HT-29 (cell line): ENCODE results near the gene TEX53. TPM values are rescaled to one million over a fixed set of nuclear protein-coding genes. Genes with fewer than 3 reads are reported as not detected.

Experiments
- DNase-seq: peaks from one replicate; pipeline ENCODE4 v3.0.0-alpha.2; 2015; ENCODE audit warnings: low spot score
- total RNA-seq: library from RNA; depleted of rRNA; stranded (reverse); fragments of >200 nt; shearing (Covaris generic); gene quantifications from 2 replicates; pipeline ENCODE4 v1.2.3, GENCODE V29; 2014; rRNA removed

The TEX53 gene
- not detected in 2 replicates for total RNA-seq

DNA sequence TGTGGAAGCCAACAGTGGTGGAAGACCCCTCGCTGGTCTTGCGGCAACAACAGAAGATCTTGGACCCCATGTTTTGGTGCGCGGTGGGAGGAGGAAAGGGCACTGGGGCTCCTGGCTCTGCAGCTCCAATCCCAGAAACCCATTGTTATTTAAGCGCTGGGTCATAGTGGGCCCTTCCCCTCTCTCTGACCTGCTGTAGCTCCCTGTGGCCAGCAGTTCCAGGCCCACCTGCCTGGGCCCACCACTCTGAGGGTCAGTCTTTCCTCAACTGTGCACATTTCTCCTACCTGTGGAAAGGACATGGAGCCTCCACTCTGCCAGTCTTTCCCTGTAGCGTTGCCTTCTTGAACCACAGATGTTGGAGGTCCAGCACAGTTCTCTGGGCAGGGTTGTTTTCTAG, at the start of gene TEX53:
Gene TEX53 (minus strand): TSS at position 101 of the 400 bp plus-strand sequence. CDS start 31 bp downstream, at position 70.
- no peak for DNase-seq

DNA sequence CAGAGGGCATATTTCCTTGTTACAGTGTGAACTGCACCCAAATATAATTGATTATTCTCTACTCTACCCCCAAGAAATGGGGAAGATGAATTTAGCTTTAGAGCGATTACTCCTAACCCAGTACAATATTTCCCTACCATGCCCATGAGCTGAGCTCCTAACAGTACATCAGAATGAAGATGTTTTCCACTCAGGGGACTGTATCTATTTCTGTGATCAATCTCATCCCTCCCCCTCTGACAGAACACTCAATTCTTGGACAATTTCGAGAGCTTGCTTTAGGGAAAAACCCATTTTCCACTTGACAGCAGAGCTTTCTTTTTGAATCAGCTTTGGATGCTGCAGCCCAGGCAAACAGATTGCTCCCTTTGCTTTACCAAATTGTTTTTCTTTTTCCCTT, 49.1 kb upstream of the TEX53 start:
- DNase-seq: no peak

DNA sequence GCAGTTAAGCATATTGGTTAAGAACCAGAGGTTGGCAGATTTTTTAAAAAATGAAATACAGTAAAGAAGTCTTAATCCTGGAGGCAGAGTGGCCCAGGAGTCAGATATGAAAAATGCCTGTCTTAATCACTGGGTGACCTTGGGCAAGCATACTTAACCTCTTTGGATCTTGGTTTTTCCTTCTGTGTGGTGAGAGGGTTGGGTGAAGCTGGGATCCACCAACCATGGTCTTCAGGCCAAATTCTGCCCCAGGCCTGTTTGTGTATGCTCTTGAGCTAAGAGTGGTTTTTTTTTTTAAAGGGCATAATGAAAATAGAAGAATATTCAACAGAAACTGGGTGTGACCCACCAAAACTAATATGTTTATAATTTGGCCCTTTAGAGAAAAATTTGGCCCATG, 44.4 kb upstream of the TEX53 start:
- no peak for DNase-seq

DNA sequence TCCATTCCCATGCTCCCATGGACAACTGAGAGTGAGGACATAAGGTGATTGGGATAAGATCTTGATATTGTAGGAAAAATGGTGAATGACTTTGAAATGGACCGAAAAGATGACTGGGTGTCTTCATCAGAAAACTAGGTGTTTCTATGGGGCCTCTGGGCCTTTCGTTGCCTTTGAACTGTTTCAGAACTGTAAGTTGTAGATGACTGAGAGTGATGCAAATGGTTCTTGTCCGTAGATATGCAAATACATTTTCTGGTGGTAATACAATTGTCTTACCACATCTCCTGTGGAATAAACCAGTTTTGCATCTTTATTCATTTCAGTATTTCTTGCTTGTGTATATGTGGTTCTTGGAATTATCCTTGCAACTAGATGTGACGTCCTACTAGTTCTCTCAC, 40.3 kb upstream of the TEX53 start:
- DNase-seq: no peak

DNA sequence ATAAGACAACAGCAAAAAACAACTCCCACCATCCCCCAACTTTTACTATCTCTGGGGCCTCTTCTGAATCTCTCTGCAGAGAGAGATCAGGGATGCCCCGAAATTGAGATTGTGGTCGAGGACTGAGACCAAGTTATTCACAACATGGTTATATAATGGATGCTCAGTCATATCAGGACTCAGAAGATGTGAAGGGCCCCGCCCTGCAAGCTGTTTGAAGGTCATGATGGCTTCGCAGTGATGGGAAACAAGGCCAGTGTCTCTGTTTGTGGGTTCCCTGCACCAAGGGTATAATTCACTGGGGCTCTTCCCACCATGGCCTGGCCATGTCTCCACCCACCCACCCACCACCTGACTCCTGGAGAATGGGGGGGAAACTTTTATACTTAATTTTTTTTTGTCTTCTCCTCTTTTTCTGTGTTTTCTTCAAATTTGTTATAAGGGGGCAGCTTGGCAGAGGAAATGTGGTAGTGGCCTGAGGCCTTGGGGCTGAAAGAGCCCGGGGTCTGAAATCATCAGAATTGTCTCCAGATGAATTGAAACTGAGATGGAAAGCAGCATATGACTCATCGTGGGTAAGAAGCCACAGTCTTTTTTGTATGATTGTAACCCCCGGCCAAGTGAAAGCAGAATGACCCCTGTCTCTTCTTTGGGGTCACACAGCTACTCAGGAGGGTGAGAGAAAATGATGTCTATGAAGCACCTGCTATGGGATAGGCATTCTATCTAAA, 39.4 kb upstream of the TEX53 start:
- DNase-seq: no peak

DNA sequence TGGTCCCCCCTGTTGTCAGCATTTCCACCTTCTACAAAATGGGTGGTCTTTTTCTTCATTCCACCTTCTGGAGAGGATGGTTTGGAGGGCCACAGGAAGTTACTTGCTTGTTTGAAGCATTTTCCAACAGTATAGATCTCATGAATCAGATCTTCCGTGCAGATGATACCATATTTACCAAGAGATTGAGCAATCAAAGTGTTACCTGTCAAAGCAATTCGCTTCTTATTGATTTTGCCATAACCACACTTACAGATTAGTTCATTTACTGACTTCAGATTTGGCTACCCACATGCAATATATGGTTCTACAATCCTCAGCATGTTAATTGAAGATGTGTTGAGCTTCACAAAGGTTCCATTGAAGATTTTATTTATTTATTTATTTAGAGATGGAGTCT, 38.3 kb upstream of the TEX53 start:
- DNase-seq: no peak

DNA sequence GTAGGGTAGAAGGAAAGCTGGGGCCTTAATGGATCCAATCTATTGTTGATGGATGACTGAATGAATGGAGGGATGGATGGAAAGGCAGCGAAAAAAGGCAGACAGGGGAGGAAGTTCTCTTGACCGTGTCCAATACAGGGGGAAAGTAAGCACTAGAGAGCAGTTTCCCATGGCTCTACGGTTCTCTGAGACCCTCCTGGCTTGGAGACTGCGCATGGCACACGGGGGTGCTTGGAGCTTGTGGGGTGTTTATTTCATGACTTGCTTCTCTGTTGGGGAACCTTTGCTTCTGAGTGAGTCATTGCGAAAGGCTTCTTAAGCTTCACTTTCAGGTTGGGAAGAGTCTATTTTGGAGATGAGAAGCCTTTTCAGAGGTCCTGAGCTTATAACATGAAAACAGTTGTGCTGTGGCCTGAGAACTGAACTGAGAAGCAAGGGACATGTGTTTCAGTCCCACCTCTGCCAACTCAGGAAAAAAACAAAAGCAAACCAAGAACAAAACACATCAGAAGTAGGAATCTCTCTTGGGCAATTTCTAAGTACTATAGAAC, 37.2 kb upstream of the TEX53 start:
- DNase-seq: no peak

DNA sequence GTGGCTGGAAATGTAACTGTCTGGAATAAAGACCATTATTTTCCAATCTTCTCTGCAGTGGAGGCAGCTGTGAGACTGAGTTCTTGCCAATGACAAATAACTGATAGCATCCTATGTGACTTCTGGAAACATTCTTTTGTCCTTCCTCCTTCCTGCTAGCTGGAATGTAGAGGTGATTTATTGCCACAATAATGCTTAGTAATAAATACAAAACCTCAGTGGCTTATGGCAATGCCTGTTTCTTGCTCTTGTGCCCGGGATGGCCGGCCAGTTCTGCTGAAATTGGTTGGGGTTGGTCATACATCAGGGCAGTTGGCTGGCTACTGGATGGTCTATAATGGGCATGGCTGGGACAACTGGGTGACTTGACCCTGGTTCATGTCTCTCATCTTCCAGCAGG, 36.5 kb upstream of the TEX53 start:
- DNase-seq: peak; percentile 22

DNA sequence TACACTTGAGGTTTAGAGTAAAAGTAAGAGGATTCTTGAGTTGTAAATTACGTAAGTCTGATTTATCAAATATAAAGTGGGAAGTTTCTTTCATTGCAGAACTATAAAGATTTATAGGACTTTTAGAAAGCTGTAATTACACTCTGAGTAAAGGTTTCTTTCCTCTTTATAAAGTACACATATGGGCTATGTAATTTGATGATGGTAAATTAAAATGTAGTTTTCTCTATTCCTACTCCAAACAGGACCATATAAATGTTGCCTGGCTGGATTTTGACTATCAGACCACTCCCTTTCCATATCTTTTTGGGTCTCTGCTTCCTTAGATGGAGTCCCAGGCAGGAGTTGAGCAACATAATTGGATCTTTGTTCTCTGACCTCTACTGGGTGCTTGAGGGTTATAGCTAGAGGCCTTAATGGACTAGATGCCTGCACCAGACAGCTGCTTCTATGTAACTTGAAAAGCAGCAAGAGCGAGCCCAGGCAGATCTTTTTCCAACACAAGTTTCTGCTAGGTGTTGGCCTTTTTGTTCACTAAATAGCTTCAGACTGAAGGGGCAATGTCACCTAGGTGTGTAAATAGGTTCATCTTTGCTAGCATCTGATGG, 35.7 kb upstream of the TEX53 start:
- DNase-seq: no peak

DNA sequence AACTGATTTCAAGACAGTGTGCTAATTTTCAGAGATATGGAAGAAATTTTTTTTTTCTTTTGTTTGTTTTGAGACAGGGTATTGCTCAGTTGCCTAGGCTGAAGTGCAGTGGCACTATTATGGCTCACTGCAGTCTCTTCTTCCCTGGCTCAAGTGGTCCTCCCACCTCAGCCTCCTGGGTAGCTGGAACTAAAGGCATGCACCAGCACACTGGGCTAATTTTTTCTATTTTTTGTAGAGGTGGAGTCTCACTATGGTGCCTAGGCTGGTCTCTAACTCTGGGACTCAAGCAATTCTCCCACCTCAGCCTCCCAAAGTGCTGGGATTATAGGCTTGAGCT, 34.3 kb upstream of the TEX53 start:
- no peak for DNase-seq

DNA sequence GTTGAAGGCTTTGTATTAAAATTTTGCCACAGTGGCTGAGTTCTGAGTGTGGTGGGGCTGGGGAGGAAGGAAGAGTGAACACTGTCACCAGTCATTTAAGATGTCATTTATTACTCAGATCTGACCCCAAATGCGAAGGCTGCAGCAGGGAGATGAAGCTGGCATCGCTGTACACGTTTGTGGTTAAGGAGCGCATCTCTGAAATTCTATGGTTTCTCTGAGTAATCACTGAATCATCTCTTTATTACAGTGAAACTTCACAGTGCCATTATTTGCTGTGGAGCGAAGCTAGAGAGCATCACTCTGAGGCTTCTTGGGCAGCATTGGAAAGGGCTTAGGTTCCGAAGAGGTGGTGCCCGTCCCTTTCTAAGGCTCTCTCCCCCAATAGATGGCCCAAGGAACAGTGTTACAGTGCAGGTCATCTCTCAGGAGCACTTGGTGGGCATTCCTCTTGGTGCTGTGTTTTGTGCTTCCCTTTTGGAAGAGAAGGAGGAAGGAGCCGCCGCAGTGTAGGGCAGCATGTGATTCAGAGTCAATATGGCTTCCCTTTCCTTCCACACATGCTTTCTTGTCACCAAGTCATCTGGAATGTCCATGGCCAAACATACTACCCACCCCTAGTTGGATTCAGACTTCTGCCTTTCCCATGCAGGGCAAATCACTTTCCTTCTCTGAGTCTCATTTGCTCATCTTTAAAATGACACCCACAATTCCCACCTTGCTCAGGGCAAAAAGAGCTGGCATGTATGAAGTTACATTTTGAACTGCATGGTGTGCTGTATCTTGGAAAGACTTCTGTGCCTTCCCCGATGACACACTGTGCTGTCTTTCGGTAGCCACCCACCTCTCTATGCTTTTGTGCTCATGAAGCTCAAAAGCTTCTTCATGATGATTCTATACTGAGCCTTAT, 33.7 kb upstream of the TEX53 start:
- DNase-seq: peak; percentile 41

DNA sequence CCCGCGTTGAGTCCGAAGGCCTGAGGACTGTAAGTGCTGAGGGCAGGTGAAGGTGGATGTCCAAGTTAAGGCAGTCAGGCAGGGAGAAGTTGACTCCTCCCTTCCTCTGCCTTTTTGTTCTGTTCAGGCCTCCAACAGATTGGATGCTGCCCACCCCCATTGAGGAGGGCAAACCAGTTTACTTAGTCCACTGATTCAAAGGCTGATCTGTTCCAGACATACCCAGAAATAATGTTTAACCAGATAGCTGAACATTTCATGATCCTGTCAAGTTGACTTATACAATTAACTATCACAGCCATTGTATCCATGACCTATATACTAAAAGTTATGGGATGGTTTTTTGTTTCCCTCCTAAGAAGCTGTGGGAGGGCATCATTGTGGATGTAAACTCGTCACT, 32.7 kb upstream of the TEX53 start:
- DNase-seq: peak; percentile 16

DNA sequence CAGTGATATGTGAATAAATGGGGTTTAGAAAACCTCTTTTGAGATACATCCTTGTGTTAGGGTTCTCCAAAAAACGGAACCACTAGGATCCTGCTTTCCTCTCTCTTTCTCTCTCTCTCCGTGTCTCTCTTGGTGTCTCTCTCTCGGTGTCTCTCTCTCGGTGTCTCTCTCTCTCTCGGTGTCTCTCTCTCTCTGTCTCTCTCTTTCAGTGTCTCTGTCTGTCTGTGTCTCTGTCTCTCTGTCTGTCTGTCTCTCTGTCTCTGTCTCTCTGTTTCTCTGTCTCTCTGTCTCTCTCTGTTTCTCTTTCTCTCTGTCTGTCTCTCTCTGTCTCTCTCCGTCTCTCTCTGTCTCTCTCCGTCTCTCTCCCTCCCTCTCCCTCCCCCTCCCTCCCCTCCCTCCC, 32.2 kb upstream of the TEX53 start:
- DNase-seq: no peak

DNA sequence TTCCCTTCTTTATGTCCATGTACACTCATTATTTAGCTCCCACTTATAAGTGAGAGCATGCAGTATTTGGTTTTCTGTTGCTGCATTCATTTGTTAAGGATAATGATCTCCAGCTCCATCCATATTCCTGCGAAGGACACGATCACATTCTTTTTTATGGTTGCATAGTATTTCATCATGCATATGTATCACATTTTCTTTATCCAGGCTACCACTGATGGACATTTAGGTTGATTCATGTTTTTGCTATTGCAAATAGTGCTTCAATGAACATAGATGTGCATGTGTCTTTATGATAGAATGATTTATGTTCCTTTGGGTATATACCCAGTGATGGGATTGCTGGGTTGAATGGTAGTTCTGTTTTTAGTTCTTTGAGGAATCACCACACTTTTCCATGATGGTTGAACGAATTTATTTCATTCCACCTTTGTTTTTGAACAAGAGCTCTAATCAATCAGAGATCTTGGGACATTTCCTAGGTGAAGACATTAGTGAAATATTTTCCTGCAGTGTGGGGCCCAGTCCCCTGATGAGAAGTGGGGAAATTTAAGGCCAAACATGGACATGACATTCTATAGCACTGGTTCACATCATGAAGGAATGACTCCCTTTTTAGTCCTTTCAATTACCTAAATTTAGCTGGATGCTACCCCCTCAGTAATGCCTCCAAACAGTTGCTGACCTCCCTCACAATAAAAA, 31.5 kb upstream of the TEX53 start:
- DNase-seq: no peak

DNA sequence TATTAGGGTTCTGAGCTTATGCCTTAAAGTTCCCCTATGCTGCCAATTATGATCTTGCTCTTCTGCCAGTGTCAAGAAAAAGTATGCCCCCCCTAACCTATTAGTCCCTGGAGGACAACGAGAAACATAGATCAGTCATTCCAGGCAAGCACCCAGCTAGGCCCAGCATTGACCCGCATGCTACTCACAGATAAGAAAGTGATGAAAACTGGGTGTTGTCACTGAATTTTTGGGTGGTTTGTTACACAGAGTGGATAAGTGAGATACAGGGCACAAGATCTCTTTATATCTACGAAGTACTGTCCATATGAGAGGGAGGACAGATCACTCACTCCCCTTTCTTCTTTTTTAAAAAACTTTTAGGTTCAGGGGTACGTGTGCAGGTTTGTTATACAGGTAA, 30.8 kb upstream of the TEX53 start:
- DNase-seq: no peak

DNA sequence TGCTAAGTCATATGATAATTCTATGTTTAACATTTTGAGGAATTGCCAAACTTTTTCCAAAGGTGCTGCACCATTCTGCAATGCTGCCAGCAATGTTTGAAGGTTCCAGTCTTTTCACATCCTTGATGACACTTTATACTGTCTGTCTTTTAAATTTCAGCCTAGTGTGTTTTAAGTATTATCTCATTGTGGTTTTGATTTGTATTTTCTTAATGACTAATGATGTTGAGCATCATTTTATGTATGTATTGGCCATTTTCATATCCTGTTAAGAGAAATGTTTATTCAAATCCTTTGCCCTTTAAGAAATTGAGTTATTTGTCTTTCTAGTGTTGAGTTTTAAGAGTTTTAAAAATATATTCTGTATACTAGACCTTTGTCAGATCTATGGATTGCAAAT, 29.4 kb upstream of the TEX53 start:
- no peak for DNase-seq

DNA sequence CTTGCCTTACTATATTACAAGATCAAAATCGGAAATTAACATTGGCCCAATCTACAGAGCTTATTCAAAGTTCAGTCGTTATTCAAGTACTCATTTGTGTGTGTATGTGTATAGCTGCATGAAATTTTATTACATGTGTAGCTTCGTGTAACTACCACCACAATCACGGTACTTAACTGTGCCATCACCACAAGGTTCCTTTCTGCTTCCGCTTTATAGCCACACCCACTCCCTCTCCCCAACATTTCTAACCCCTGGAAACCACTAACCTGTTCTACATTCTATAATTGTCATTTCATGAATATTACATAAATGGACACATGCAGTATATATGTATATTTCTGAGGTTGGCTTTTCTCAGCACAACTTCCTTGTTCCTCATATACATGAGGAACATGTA, 28.3 kb upstream of the TEX53 start:
- no peak for DNase-seq

DNA sequence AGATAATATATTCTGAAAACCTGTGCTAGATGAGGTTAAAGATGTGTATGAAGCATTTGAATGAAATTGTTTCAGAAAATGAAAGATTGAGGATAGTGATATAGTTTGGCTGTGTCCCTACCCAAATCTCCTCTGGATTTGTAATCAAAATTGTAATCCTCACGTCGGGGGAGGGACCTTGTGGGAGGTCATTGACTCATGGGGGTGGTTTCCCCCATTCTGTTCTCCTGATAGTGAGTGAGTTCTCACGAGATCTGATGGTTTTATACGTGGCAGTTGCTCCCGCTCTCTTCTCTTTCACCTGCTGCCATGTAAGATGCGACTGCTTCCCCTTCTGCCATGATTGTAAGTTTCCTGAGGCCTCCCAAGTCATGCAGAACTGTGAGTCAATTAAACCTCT, 26.4 kb upstream of the TEX53 start:
- DNase-seq: no peak

DNA sequence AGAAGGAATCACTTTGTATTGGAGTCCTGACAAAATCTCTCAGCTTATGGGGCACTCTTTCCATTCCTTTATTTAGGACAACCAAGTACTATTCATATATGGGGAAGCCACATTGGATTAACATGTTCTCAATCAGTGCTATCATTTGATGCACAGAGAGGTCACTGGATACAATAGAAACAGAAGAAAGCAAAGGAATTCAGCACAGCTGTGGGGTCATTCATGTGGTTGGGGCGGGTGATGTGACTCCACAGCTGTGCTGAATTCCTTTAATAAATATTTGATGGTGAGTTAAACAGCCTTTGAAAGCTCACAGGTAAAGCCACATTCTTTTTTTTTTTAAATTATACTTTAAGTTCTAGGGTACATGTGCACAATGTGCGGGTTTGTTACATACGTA, 25.2 kb upstream of the TEX53 start:
- no peak for DNase-seq

DNA sequence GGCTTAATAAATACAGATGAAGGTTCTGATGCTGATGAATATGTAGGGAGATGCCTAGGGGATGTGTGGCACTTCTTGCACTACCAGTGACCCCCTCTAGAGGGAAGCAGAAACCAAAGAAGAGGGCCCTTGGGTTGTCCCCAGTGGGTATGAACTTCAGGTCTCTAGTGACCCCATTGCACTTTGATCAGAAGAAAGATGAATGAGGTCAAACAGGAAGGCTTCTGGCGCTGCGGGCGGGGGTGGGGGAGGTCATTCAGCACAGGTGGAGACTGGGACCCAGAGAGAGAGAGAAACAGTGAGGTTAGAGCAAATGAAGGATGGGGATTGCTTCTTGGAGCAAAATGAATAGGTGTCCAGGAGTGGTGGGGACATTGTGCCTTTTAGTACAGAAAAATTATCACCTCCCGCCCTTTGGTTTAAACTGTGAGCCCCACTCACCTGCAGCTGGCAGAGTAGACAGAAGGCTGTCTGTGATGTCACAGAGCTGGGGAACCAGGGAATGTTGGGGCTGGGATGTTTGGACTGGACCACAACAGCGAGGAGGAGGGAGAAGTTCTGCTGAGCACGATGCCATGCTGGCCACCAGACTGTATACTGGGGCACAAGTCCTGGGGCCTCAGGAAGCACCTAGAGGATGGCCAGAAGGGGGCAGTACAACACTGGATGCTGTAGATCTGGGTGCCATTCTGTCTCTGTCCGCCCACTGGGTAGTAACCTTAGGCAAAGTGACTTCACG, 24.2 kb upstream of the TEX53 start, which contains the start of gene TEX48:
Gene TEX48 (minus strand): TSS at position 599 of the 739 bp plus-strand sequence. CDS start 10,469 bp downstream, outside the sequence.
- peak; percentile 87 for DNase-seq
